Left renal pelvis (tissue), 4 donors: ENCODE results near the gene SPATS2. TPM values are rescaled to one million over a fixed set of nuclear protein-coding genes. Genes with fewer than 3 reads are reported as not detected.

Experiments used
- DNase-seq, 4 donors: peaks; one replicate each; pipeline ENCODE4 v3.0.0-alpha.2; 2013; ENCODE audit warnings: low read depth in 4 of 4, low spot score in 3 of 4
- polyA plus RNA-seq, 4 donors: library from polyadenylated mRNA; unstranded; fragments of 120-200 nt; gene quantifications; one replicate each; pipeline ENCODE4 v1.2.1, GENCODE V29; 2013; ENCODE audit not compliant: insufficient read length in 4 of 4

The SPATS2 gene
- polyA plus RNA-seq, 4 donors, result 48.7 to 60.5 (median 50.7) TPM

DNA sequence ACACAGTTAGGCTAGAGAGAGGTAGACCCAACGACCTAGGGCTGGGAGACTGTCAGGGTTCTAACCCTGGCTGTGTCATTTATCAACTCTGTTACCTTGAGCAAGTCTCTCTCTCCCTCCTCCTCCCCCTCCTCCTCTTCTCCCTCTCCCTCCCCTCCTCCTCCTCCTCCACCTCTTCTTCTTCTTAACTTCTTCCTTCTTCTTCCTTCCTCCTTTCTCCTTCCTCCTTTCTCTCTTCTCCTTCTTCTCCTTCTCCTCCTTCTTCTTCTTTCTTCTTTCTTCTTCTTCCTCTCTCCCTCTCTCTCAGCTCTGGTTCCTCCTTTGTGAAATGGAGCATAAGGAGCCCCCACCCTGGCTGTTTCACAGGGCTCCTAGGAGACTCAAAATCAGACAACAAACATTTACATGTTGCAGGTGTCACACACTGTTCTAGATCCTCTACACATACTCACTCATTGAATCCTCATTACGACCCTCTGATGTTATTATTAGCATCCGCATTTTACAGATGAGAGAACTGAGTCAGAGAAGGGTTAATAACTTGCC is 169.3 kb downstream of the SPATS2 start:
- no peak for DNase-seq

DNA sequence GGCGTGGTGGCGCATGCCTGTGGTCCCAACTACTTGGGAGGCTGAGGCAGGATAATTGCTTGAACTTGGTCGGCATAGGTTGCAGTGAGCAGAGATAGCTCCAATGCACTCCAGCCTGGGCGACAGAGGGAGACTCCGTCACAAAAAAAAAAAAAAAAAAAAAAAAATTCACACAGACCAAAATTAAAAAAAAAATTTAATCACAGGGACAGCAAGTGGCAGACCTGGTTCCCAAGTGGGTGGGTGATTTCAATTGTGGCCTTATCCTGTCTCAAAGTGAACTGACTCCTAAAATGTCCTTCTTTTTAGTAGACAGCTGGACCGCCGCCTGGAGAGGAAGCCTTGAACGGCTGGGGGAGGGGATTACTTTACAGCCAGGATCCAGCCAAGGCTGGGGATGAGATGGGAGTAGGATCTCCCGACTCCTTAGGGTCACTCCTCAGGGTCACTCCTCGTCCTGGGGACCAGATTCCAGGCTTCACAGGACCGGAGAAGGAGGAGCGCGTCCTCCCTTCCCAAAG is 170.0 kb downstream of the SPATS2 start:
- DNase-seq, result no peak

DNA sequence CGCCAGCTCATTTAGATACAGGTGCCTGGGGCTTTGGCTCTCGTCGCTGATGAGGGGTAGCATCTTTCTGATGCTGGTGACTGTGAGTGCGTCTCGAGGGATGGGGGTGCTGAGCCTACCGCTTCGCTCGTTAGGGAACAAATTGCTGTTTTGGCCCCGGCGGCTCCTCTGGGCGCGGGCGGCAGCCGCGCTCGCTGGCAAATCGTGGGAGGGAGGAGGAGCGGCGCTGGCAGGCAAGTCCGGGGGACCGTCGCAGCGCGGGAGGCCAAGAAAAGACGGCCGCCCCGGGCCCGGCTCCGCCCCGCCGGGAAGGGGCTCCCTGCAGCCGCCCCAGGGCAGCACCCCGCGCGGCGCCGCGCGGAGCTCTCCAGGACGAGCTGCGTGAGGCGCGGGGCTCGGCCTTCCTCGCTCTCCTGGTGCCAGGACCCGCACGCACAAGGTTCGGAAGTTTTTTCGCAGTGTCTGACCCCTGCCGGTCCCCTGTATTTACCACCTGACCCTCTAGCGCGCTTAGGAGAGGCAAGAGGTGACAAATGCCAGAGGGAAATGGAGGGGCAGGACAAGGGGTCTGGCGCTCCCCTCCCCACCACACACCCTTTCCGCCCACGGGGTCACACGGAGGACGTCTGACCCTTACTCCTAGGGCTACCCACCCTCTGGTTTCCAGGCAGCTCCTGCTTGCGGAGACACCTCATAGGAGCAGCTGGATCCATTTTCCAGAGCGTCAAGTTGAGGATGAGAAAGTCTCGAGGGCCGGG is 170.7 kb downstream of the SPATS2 start:
- no peak for DNase-seq

DNA sequence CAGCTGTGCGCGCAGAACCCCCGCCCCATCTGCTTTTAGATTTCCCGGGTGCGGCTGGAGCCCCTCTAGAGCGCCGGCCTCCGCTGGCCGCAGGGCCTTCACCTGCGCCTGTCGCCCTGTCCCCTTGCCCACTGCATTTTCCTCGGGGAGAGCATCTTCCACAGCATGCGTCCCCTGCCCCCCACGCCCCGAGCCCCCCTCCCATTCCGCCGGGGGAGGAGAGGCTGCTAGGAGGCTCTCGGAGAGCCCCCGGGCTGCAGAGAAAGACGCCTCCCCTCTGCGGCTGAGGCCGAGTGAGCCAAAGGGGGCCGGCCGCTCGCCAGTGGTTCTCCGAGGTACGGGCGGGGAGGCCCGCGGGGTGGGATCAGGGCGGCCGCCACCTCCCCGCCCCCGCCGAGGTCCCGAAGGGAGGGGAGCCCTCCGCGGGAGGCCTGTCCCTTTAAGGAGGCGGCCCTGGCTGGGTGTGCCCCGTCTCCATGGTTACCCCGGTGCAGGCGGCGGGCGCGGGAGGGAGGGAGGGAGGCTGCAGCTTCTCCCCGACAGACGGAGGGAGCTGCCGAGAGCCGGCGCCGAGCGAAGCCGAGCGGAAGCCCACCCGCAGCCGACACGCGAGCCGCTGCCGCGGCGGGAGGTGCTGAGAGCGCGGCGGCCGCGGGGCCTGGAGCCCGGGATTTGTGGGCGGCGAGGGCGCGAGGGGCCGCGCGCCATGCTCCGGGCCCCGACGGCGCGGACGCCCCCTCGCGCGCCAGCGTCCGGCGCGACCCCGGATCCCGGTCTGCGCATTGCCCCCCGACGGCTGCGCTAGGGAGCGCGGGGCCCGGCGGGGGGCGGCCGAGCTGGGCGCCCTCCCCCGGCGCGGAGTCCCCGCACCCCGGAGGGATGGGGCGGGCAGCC is 171.5 kb downstream of the SPATS2 start, which contains the start of gene KCNH3:
KCNH3 (plus strand) TSS at position 521 of the 894 bp plus-strand sequence. CDS start 387 bp downstream, outside the sequence.
- no peak for DNase-seq

DNA sequence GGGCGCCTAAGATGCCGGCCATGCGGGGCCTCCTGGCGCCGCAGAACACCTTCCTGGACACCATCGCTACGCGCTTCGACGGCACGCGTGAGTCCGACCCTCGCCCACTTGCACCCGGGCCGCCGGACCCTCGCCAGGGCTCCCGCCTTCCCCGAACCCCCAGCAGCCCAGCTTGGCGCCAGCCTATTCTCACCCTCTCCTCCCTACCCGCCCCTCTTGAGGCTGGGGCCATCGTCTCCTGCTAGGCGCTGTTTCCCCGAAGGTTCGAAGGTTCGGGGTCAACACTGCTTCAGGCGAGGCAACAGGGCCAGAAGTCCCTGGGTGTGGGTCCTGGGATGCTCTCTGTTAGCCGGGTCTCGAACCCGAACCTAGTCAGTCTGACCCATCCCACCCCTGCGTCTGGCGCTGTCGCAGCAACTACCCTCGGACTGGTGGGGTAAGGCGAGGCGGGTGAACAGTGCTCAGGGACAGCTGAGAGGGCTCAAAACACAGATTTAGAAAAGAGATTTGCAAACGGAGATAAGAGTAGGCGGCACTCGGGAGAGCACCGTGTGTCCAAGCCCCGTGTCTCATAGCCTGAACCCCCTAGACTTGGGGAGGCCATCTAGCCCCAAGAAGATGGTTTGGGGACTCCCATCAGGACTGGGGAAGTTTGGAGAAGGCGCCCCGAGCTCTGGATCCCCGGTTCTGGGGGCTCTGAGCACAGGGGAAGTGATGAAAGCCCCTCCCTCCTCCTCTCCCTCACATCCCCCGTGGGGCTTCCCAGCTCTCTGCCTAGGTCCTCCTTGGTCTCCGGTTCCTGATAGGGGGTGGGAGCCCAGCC is 172.4 kb downstream of the SPATS2 start:
- no peak for DNase-seq

DNA sequence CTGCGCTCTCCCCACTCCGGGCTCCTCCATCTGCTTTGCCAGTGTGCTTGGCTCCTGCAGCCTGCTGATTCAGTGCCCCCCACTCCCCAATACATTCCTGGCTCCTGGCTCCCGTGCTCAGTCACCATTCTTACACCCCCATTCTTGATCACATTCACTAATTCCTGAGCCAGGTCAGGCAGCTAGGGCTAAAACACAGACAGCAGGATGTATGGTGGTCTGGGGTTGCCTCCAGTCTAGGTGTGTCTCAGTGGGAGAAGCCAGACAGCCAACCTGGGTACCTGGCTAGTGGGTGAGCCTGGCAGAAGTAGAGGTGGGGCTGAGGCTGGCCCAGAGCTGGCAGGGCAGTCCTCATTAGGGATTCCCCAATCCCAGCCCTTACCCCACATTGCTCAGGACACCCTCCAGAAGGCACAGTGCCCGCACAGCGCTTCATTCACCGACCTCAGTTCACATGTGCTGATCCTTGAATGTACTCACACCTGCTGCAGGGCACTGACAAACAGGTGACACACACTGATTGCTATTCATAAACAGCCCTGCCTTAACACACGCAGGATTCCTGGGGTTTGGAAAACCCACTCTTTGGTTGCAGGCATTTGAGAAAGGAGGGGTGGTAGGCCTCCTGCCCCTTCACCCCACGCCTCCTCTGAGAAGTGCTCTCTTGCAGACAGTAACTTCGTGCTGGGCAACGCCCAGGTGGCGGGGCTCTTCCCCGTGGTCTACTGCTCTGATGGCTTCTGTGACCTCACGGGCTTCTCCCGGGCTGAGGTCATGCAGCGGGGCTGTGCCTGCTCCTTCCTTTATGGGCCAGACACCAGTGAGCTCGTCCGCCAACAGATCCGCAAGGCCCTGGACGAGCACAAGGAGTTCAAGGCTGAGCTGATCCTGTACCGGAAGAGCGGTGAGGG is 173.2 kb downstream of the SPATS2 start:
- DNase-seq, result no peak

DNA sequence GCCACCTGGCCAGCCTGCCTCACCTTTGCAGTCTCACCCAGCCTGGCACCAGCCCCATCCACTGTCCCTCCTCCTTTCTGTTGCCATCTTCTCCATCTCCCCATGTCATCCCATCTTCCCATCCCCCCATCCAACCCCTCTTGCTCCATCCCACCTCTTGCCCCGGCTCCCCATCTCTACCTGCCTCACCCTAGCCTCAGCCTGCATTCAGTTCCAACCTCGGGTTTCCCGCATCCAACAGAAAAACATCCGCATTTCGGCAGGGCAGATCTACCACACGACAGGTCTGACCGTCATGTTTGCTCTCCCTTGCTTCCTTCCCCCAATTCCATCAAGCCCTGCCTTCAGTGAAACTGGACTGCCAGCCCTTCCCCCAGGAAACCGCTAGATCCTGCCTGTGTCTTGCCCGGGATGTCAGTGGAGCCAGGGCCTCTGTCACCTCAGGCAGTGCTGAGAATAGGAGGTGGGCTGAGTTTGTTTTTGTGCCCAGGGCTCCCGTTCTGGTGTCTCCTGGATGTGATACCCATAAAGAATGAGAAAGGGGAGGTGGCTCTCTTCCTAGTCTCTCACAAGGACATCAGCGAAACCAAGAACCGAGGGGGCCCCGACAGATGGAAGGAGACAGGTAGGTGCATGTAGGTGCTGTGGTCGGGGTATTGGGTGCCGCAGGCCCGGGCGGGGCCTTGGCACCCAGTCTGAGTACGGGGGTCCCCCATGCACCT is 174.0 kb downstream of the SPATS2 start:
- no peak for DNase-seq

DNA sequence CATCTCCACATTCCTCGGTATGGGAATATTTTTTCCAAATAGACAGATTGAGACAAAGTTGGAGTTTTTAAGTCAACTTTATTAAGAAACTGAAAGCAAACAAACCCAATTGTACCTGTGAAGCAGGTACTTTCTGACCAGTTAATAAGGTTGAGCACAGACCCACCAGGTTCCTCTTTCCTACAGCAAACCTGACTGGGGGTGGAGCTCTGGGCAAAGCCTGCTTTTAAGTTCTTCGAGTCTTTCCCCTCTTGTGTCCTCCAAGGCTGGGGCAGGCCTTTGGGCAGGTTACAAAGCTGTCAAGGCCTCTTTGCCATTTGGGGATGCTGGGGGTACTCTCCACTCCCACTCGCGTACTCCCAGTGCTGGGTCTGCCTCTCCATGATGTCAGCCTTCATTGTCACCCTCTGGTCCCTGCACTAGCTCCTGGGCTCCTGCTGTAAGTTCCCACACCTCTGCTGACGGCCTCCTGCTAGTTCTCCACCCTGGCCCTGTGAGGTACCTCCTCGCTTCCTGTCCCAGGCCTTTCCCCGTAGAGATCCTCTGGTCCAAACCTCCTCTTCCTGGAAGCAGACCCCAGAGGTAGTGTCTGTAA is 174.7 kb downstream of the SPATS2 start:
- no peak for DNase-seq

DNA sequence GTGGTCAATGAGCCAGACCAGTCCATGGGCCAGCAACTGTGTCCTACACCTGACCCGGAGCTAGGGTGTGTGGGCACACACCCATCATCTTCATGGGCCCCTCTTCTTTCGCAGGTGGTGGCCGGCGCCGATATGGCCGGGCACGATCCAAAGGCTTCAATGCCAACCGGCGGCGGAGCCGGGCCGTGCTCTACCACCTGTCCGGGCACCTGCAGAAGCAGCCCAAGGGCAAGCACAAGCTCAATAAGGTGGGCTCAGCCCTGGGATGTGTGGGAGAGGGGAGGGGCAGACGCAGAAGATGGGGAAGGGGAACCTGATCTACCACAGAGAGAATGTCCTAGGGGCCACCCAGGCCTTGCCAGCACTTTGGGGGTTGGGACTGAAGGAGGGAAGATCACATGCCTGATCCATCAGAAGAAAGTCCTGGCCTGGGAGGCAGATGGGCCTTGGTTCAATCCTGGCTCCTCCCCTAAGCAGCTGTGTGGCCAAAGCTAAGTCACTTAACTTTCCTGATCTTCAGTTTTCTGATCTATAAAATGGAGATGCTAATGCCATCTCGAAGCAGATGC is 175.4 kb downstream of the SPATS2 start:
- DNase-seq, result no peak

DNA sequence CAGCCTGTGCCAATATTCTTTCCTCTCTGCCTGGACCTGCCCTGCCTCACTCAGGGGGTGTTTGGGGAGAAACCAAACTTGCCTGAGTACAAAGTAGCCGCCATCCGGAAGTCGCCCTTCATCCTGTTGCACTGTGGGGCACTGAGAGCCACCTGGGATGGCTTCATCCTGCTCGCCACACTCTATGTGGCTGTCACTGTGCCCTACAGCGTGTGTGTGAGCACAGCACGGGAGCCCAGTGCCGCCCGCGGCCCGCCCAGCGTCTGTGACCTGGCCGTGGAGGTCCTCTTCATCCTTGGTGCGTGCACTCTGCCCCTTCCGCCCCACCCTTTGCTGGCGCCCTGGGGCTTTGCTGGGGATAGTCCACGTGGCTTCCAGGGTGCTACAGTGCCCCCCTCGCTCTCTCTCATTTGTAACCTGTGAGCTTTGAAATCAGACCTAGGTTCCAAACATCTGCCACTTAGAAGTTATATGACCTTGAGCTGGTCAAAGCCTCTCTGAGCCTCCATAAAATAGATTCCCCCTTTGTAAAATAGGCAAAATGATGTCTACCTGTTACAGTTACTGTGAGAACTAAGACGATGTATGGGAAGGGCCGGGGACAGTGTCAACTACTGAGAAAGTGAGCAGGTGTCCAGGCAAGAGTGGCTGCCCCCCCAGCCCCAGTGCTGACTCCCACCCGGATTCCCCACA is 176.1 kb downstream of the SPATS2 start:
- no peak for DNase-seq

DNA sequence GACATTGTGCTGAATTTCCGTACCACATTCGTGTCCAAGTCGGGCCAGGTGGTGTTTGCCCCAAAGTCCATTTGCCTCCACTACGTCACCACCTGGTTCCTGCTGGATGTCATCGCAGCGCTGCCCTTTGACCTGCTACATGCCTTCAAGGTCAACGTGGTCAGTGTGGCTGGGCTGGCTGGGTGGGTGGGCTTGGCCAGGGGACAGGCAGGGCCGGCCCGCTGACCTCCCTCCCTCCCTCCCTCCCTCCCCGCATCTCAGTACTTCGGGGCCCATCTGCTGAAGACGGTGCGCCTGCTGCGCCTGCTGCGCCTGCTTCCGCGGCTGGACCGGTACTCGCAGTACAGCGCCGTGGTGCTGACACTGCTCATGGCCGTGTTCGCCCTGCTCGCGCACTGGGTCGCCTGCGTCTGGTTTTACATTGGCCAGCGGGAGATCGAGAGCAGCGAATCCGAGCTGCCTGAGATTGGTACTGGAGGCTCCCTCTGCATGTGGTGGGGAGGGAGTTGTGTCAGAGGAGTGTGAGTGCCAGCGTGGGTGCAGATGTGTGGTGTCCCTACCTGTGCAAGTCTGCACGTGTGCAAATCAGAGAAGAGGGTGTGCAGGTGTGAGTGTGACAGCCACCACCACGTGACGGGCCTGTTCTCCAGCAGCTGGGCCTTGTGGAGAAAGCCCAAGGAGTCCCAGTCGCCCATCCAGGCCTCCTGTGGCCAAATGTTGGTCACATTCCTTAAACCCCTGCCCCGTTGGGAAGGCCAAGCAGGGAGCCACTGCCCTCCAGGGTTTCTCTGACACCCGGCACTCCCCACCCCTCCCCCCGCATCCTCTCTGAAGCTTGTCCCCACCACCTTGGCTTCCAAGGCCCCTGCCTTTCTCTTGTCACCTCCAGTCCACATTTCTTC is 176.9 kb downstream of the SPATS2 start:
- no peak for DNase-seq

DNA sequence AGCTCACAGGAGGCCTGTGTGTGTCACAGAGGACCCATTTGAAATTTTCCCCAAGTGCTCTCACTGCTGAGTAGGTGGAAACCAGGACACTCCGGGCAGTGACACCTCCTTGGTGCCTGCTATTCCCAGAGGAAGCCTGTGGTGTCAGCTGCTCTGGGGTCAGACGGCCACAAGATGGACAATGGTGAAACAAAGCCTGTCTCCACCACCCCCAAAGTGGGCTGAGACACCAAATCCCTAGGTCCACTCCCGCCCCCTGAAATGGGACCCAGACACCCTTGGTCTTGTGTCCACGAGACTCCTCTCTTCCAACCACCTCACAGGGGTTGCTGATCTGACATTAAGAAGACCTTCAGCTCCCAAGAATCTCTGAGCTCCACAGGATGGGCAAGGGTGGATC is 178.6 kb downstream of the SPATS2 start:
- no peak for DNase-seq

DNA sequence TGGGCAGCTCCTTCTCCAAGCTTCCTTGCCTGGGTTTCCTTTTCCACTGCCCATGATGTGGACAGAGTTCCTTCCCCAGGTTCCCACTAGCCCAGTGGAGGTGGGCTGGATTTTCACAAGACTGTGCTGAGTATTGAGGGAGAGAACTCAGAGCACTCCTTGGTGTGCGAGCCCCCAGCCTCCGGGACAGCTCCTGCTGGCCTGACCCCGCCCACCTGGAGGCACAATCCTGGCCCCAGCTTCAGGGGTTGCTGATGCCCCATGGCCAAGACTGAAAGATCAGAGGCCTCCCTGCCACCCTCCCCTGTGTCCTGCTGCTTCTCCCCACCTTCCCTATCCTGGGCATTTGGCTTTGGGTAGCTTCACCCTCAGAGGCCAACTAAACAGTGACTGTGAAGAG is 179.2 kb downstream of the SPATS2 start:
- DNase-seq, result no peak

DNA sequence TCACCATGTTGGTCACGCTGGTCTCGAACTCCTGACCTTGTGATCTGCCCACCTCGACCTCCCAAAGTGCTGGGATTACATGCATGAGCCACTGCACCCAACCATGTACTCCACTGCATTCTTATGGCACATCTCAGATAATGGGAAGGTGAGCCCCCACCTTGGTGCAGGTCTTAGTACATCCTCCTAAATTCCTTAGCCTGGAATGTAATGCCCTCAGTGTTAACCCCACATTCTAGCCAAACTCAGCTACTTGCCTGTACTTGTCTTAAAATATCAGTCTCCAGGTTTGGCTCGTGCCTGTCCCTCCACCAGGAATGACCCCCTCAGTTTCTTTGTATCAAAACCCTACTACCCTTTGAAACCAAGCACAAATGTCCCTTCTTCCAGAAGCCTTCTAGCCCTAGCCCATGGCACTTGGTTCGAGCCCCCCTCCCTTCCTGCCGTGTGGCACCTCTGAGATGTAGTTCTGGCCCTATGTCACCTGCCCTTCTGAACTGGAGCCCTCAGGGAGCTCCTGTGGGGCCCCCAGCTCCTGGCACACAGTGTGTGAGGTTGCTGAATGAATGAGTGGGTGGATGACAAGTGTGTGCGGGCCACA is 179.9 kb downstream of the SPATS2 start:
- no peak for DNase-seq

DNA sequence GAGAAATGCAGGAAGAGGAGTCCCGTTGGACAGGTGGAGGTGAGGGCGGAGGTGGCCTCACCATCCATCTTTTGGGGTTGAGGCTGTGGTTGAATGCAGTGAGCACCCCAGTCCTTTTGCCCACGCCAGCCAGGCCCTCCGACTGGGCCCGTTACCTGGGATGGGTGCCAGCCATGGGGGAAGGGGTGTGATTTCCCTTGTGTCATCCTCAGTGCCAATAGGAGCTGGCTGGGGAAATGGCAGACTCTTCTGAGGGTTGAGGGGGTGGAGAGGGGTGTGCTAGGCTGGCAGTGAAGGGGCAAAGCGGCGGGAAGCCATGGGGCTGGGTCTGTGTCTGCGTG is 181.2 kb downstream of the SPATS2 start:
- no peak for DNase-seq
